ENCODE results near the gene DMRTB1.

- TF ChIP-seq CTCF (IDR thresholded peaks at IDR 0.05), result no peak
- TF ChIP-seq POLR2A (IDR thresholded peaks at IDR 0.05), result no peak
These were observed 53.9 kb downstream of the DMRTB1 start for GRCh38 chr1:53512807-53513755.

Measured in Peyer's patch (tissue), 4 donors.